ENCODE data around the gene RPS26. TPM values are rescaled to one million over a fixed set of nuclear protein-coding genes. Genes with fewer than 3 reads are reported as not detected.
"Not testable (repeated sequence)": the region's sequence is repeated elsewhere in the genome, so short reads cannot be mapped to it uniquely, and the experiment has no call there.

The RPS26 gene
- total RNA-seq, 2 experiments from 2014 or later = 47.2 to 48.3 TPM

DNA sequence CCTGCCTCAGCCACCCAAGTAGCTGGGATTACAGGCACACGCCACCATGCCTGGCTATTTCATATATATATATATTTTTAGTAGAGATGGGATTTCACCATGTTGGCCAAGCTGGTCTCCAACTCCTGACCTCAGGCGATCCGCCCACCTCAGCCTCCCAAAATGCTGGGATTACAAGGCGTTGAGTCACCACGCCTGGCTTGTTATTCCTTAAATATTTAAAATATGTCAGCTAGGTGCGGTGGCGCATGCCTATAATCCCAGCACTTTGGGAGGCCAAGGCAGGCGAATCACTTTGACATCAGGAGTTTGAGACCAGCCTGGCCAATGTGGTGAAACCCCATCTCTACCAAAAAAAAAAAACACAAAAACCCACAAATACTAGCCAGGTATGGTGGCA, 18.2 kb downstream of the RPS26 start:
- peaks cover 12% of the 10 kb centered on the region for H3K4me1 Mint-ChIP-seq
- peaks cover 16% of the 10 kb centered on the region for H3K27me3 Mint-ChIP-seq
- H3K27ac Mint-ChIP-seq; POLR2A ChIA-PET; DNase-seq; H3K36me3 Mint-ChIP-seq (ENCODE audit: low read depth); H3K9me3 Mint-ChIP-seq; H3K4me3 Mint-ChIP-seq: not testable (repeated sequence)
- CTCF ChIA-PET = interaction anchor here (1.1 kb wide), 1 partner anchor 64 kb away, joined by 7 read pairs; no protein-coding TSS in a partner anchor

DNA sequence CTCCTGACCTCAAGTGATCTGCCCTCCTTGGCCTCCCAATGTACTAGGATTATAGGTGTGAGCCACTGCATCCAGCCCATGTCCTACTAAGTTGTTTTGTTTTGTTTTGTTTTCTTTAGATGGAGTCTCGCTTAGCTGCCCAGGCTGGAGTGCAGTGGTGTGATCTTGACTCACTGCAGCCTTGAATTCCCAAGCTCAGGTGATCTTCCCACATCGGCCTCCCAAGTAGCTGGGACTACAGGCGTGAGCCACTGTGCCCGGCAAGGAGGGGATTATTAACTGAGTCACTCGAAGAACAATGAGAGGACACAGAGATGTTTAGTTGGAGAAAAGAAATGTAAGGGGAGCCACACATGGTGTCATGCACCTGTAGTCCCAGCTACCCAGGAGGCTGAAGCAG, 20.3 kb downstream of the RPS26 start:
- ChIA-PET CTCF (interaction anchor here (1.1 kb wide), 1 partner anchor 12 kb away, joined by 4 read pairs; no protein-coding TSS in a partner anchor), POLR2A (no interaction called here)
- no peak overlapping the region for H3K4me3 Mint-ChIP-seq
- peaks cover 3% of the 10 kb centered on the region for H3K9me3 Mint-ChIP-seq
- H3K27me3 Mint-ChIP-seq = peaks cover 16% of the 10 kb centered on the region
- no peak overlapping the region for H3K27ac Mint-ChIP-seq
- no peak for DNase-seq
- H3K36me3 Mint-ChIP-seq (ENCODE audit: low read depth) = no peaks in the 10 kb centered on the region
- H3K4me1 Mint-ChIP-seq = peaks cover 2% of the 10 kb centered on the region

DNA sequence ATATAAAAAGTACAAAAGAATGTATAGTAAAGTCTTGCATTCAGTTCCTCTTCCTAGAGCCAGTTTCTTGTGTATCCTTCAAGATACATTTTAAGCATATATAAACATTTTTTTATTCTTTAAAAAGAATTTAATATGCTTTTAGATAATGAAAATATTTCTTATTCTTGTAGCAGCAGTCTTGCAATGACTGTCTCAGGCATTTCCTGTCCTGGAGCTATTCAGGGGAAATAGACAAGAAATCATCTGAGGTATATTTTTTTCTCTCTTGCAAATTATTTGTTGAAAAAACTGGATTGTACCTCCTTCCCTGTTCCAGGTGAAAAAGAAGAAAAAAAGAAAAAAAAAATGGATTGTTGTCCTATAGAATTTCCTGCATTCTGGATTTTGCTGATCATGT, 21.3 kb downstream of the RPS26 start:
- ChIA-PET POLR2A (no interaction called here), CTCF (no interaction called here)
- peaks cover 3% of the 10 kb centered on the region for H3K9me3 Mint-ChIP-seq
- peaks cover 2% of the 10 kb centered on the region for H3K4me1 Mint-ChIP-seq
- no peak overlapping the region for H3K4me3 Mint-ChIP-seq
- no peak for DNase-seq
- H3K27me3 Mint-ChIP-seq = peaks cover 16% of the 10 kb centered on the region
- H3K36me3 Mint-ChIP-seq (ENCODE audit: low read depth) = no peaks in the 10 kb centered on the region
- no peak overlapping the region for H3K27ac Mint-ChIP-seq

DNA sequence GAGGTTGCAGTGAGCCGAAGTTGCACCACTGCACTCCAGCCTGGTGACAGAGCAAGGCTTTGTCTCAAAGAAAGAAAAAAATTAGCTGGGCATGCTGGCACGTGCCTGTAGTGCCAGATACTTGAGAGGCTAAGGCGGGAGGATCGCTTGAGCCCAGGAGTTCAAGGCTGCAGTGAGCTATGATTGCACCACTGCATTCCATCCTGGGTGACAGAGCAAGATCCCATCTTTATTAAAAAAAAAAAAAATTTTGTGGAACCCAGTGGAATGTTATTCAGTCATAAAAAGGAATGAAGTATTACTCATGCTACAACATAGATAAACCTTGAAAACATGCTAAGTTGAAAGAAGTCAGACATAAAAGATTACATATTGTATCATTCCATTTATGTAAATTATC, 29.9 kb downstream of the RPS26 start:
- Mint-ChIP-seq H3K27me3 (no peaks in the 10 kb centered on the region), H3K36me3 (ENCODE audit: low read depth) (no peaks in the 10 kb centered on the region), H3K4me3 (no peak overlapping the region), H3K27ac (no peak overlapping the region), H3K9me3 (no peaks in the 10 kb centered on the region), H3K4me1 (peaks cover 2% of the 10 kb centered on the region)
- ChIA-PET POLR2A (no interaction called here), CTCF (interaction anchor here (0.6 to 1.2 kb wide), 2 partner anchors 14 to 506 kb away, joined by 3 read pairs; no protein-coding TSS in a partner anchor)
- DNase-seq = no peak

DNA sequence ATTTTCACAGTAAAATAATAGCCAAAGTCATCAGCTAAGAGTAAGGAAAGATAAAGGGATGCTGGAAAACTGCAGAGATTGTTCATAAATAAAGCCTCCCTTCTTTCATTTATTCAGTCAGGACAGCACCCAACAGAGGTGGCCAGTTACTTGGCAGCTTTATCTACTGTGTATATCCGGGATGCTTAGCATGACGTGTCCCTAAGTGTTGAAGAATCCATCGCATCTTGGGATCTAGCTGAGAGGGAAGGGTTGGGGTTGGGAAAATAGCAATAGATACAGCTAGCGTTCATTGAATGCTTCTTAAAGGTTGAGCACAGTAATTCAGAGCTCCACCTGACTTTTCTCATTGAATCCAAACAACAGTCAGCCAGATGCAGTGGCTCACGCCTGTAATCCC, 32.7 kb downstream of the RPS26 start:
- no peak for DNase-seq
- ChIA-PET CTCF (interaction anchor here (0.8 to 2.3 kb wide), 5 partner anchors 9 to 74 kb away, joined by 3 to 7 read pairs (median 4); no protein-coding TSS in a partner anchor), POLR2A (no interaction called here)
- no peaks in the 10 kb centered on the region for H3K36me3 Mint-ChIP-seq (ENCODE audit: low read depth)
- peaks cover 5% of the 10 kb centered on the region for H3K4me1 Mint-ChIP-seq
- no peaks in the 10 kb centered on the region for H3K9me3 Mint-ChIP-seq
- peaks cover 5% of the 10 kb centered on the region for H3K27me3 Mint-ChIP-seq
- no peak overlapping the region for H3K4me3 Mint-ChIP-seq
- no peak overlapping the region for H3K27ac Mint-ChIP-seq

DNA sequence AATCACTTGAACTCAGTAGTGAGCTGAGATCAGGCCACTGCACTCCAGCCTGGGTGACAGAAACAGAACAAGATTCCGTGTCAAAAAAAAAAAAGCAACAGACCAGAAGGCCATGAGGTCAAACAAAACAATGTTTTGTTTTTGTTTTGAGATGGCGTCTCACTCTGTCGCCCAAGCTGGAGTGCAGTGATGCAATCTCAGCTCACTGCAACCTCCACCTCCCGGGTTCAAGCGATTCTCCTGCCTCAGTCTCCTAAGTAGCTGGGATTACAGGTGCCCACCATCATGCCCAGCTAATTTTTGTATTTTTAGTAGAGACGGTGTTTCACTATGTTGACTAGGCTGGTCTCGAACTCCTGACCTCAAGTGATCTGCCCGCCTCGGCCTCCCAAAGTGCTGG, 36.2 kb downstream of the RPS26 start:
- H3K4me1 Mint-ChIP-seq = peaks cover 17% of the 10 kb centered on the region
- H3K27ac Mint-ChIP-seq; POLR2A ChIA-PET; DNase-seq; H3K4me3 Mint-ChIP-seq; H3K9me3 Mint-ChIP-seq; H3K36me3 Mint-ChIP-seq (ENCODE audit: low read depth): not testable (repeated sequence)
- peaks cover 25% of the 10 kb centered on the region for H3K27me3 Mint-ChIP-seq
- CTCF ChIA-PET = interaction anchor here (0.7 to 1.7 kb wide), 3 partner anchors 31 to 340 kb away, joined by 3 to 4 read pairs (median 4); no protein-coding TSS in a partner anchor

DNA sequence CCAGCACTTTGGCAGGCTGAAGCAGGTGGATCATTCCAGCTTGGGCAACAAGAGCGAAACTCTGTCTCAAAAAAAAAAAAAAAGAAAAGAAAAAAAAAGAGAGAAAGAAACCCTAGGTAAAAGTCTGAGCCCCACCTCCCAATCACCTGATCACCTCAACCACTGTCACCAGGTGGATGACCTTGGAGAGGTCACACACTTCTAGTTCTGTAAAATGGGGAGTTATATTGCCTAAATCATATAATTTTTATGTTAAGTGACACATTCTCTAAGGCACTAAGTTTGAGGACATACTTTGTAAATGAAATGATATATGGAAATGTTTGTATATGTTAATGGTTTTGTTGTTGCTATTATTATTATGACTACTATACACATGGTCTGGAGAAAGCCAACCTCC, 36.7 kb downstream of the RPS26 start:
- no peak for DNase-seq
- peak overlapping the region; percentile 51 for H3K4me3 Mint-ChIP-seq
- H3K27me3 Mint-ChIP-seq = peaks cover 26% of the 10 kb centered on the region
- ChIA-PET CTCF (interaction anchor here (0.7 kb wide), 1 partner anchor 38 kb away, joined by 4 read pairs; no protein-coding TSS in a partner anchor), POLR2A (no interaction called here)
- peaks cover 17% of the 10 kb centered on the region for H3K4me1 Mint-ChIP-seq
- H3K9me3 Mint-ChIP-seq = no peaks in the 10 kb centered on the region
- H3K36me3 Mint-ChIP-seq (ENCODE audit: low read depth) = no peaks in the 10 kb centered on the region
- H3K27ac Mint-ChIP-seq = no peak overlapping the region

DNA sequence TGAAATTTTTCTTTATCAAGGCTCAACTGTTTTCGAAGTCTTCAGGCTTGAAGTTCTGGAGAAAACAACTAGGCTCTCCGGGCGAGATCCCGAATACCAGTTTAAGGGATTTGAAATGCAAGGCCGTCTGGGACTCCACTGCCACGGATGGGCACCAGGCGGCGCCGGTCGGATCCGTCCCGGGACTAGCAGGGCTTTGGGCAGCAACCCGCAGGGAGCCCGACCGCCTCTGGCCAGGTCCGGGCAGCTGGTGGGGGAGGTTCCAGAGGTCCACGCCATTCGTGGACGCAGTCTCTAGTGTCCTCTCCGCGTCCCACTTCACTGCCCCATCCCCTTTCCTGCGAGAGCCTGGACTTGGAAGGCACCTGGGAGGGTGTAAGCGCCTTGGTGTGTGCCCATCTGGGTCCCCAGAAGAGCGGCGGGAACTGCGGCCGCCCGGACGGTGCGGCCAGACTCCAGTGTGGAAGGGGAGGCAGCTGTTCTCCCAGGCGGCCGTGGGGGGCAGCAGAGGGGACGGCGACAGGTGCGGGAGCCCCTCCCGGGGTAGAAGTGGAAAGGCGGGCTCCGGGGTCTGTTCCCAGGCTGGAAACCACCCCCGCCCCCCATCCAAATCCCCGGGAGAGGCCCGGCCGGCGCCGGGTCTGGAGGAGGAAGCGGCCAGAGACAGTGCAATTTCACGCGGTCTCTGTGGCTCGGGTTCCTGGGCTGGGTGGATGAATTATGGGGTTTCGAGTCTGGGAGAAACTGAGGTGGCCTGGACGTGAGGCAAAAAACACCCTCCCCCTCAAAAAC, 37.4 kb downstream of the RPS26 start:
- CTCF ChIA-PET = interaction anchor here (0.5 to 1.4 kb wide), 7 partner anchors 14 to 327 kb away, joined by 3 to 4 read pairs (median 3); partner anchors contain the start of gene PA2G4
- H3K4me1 Mint-ChIP-seq = peaks cover 17% of the 10 kb centered on the region
- POLR2A ChIA-PET = interaction anchor here (1.0 kb wide), 1 partner anchor 26 kb away, joined by 3 read pairs; no protein-coding TSS in a partner anchor
- H3K27ac Mint-ChIP-seq = peak overlapping the region; percentile 31
- no peaks in the 10 kb centered on the region for H3K36me3 Mint-ChIP-seq (ENCODE audit: low read depth)
- H3K9me3 Mint-ChIP-seq = no peaks in the 10 kb centered on the region
- H3K4me3 Mint-ChIP-seq = peak overlapping the region; percentile 73
- DNase-seq = peak; percentile 50
- peaks cover 31% of the 10 kb centered on the region for H3K27me3 Mint-ChIP-seq

DNA sequence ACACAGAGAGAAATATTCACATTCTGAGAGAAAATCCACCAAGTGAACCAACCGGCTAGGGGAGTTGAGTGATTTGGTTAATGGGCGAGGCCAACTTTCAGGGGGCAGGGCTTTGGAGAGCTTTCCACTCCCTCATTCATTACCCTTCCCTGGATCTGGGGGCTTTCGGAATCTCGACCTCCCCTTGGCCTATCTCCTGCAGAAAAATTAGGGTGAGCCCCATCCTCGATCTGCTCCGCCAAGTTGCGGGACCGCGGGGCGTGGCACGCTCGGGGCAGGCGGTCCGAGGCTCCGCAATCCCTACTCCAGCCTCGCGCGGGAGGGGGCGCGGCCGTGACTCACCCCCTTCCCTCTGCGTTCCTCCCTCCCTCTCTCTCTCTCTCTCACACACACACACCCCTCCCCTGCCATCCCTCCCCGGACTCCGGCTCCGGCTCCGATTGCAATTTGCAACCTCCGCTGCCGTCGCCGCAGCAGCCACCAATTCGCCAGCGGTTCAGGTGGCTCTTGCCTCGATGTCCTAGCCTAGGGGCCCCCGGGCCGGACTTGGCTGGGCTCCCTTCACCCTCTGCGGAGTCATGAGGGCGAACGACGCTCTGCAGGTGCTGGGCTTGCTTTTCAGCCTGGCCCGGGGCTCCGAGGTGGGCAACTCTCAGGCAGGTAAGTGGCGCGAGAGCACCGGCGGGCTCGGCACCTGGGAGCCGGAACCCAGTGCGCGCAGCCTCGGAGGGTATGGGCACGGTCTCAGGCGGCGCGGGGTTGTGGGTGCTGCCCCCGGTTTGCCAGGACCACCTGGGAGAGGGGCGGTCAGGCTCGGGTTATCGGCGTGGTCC, 38.2 kb downstream of the RPS26 start, which contains the start of gene ERBB3:
Gene ERBB3, plus strand, starts transcription at position 443 of the 833 bp plus-strand sequence. Its CDS starts 136 bp downstream, at position 579.
- peaks cover 33% of the 10 kb centered on the region for H3K27me3 Mint-ChIP-seq
- peaks cover 19% of the 10 kb centered on the region for H3K4me1 Mint-ChIP-seq
- H3K9me3 Mint-ChIP-seq = no peaks in the 10 kb centered on the region
- peak within 1 kb of the TSS; percentile 73 for H3K4me3 Mint-ChIP-seq
- H3K36me3 Mint-ChIP-seq (ENCODE audit: low read depth) = no peaks in the 10 kb centered on the region
- ChIA-PET POLR2A (interaction anchor here (1.0 kb wide), 1 partner anchor 25 kb away, joined by 3 read pairs; no protein-coding TSS in a partner anchor), CTCF (interaction anchor here (0.5 to 1.4 kb wide), 10 partner anchors 11 to 328 kb away, joined by 3 to 5 read pairs (median 3); partner anchors contain the start of gene ZC3H10)
- peak; percentile 60 for DNase-seq
- H3K27ac Mint-ChIP-seq = peak within 1 kb of the TSS; percentile 64

DNA sequence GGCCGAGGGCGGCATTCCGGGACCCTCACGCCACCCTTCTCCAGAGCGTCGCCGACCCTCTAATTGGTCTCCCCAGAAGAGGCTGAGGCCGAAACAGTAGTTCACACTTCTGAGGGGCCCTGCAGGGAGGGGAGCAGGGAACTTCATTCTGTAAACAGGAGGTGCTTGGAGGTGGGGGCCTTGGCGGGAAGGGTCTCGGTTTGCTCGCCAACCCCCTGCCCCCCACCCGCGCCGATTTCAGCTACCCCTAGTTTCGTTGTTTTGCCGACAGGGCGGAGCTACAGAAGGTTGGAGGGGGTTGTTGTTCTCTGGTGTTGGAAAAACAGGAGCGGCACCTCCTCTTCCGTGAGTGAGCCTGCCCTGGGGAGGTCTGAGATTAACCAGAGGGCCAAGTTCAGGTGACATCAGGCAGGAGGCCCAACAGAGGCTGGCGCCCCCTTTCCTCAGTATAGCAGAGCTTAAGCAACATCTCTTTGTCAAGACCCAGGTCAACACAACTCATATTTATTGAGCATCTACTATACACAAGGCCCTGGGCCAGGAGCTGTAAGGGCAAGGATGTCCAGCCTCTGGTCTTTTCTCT, 38.9 kb downstream of the RPS26 start:
- CTCF ChIA-PET = interaction anchor here (0.5 to 1.3 kb wide), 7 partner anchors 10 to 636 kb away, joined by 3 to 5 read pairs (median 3); partner anchors contain the start of gene ZC3H10
- no peak overlapping the region for H3K27ac Mint-ChIP-seq
- DNase-seq = no peak

DNA sequence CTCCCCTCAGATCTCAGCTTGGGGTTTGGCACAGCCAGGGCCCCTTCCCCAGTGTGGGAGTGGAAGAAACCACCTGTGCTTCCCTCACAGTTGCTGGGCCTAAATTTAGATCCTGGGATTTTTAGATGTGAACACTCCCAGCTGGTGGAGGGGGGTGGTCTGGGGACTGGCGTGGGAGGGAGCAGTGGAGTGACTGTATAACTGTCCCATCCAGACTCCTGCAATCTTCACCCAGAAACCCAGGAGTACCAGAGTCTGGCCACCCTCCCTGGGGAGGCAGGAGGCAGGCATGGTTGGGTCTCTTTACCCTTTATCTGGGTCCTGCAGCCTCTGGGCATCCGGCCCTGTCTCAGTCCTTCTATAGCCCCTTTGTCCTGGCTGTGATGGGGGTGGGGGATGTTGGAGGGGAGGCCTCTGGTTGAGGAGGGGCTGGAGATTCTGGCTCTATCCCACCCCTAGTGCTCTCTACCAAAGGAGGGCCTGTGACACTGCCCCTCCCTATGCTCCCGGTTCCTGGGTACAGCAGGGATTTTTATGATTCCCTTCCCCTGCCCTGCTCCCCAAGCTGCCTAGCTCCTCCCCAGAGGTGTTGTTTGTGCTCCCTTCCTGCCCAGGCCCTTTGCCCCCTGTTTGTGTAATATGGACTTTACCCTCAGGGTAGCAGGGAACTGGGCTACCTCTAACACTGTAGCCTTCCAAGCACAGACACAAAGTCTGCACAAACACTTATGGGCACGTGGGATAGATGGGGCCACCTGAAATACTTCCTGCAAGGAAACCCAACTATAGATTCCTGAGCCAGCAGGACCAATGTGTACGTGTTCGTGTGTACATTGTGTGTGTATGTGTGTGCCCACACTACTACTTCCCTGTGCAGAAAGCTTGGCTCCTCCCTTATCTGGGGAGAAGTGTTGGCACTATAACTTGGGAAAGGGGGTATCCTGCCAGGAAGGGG, 40.0 kb downstream of the RPS26 start:
- Mint-ChIP-seq H3K27ac (no peak overlapping the region), H3K4me1 (peaks cover 22% of the 10 kb centered on the region), H3K4me3 (no peak overlapping the region), H3K27me3 (peaks cover 35% of the 10 kb centered on the region), H3K9me3 (no peaks in the 10 kb centered on the region), H3K36me3 (ENCODE audit: low read depth) (no peaks in the 10 kb centered on the region)
- ChIA-PET CTCF (interaction anchor here (0.6 to 1.6 kb wide), 4 partner anchors 9 to 35 kb away, joined by 3 to 6 read pairs (median 4); no protein-coding TSS in a partner anchor), POLR2A (no interaction called here)
- no peak for DNase-seq

More for the DNA sequence above, 38.9 kb downstream of the RPS26 start:
- peaks cover 35% of the 10 kb centered on the region for H3K27me3 Mint-ChIP-seq
- no peaks in the 10 kb centered on the region for H3K36me3 Mint-ChIP-seq (ENCODE audit: low read depth)
- peak overlapping the region; percentile 73 for H3K4me3 Mint-ChIP-seq
- no peaks in the 10 kb centered on the region for H3K9me3 Mint-ChIP-seq
- H3K4me1 Mint-ChIP-seq = peaks cover 22% of the 10 kb centered on the region
- POLR2A ChIA-PET = no interaction called here

Measured in activated CD4-positive, alpha-beta T cell treated with anti-CD3 and anti-CD28 coated beads, Interleukin-2, amount 10 ng/mL, durations not matched to agents 7 days and 5 days (primary cell).